Suppressor macrophage treated with lipopolysaccharide for 1 hour (primary cell): ENCODE results near the gene SKP2.
"Not testable (repeated sequence)": the region's sequence is repeated elsewhere in the genome, so short reads cannot be mapped to it uniquely, and the experiment has no call there.

ENCODE experiments used
- DNase-seq, 3 donors: peaks; one replicate each; pipeline ENCODE4 v3.0.0-alpha.2; 2020 to 2022

Gene SKP2

DNA sequence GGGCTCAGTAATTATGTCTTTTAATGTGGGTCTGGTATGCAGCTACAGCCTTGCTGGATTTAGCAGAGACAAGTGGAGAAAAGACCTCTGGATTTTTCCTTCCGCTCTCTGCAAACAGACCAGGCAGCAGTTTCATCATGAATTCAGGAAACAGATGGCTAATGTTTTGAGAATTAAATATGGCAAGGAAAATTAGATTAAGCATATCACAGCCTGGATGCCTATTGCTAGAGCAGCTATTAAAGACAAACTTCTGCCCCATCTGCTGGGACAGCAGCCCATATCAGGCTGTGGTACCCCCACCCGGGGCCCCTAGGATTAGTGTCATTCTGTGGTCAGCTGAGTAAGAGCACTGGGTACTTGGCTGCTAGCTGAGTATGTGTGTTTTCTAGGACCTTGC lies 6.2 kb downstream of the SKP2 start:
- DNase-seq = no peak

DNA sequence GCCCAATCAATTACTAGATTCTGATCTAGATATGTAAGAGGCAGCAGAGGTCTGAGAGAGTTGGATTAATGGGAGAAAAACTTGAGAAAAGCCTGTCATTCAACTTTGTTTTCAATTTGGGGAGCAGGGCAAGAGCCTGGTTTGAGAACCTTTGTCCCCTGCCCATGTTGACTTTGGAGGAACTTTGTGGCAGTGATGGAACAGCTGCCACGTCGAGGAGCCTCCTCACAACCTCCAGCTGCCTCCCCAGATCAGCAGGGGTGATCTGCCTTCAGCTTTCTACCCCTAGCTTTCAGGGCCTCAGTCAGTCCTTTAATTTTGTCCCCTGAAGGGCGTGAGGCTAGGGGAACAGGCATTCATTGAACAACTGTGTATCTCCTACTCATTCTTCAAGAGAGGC lies 8.7 kb downstream of the SKP2 start:
- DNase-seq = no peak

DNA sequence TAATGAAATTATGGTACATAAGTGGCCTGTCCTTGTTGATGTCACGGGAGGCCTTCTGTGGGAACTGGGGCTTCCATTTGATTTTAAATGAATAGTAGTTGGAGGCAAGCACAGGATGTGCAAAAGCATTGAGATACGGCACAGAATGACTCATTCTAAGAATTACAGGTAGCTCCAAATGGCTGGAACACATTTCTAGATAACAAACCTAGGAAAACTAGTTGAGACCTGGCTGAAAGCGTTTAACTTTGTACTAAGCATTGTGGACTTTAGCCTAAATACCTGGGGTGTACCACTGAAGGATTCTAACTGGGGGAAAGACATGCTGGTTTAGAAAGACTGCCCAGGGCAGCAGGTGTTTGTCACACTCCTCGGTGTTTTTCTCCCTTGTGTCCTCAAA lies 9.4 kb downstream of the SKP2 start:
- DNase-seq = no peak

DNA sequence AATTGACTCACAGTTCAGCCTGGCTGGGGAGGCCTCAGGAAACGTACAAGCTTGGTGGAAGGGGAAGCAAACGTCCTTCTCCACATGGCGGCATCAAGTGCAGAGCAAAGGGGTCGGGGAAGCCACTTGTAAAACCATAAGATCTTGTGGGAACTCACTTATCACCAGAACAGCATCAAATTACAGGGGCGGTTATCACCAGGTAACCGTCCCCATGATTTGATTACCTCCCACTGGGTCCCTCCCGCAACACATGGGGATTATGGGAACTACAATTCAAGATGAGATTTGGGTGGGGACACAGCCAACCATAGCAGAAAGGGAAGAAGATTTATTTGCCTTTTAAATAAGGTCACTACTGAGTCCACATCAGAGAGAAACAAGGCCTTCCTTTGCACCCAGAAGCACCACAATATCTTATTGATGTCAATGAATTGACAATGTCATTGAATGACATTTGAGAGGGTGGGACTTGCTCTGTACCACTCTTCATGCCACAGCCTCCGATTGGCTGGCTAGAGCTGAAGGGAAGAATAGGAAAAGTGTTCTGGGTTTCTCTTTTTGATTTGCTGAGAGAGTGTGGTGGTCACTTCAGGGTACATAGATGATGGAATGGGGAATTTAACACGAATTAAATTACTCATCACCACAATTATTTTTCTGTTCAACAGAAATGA lies 11.0 kb downstream of the SKP2 start:
- no peak for DNase-seq

DNA sequence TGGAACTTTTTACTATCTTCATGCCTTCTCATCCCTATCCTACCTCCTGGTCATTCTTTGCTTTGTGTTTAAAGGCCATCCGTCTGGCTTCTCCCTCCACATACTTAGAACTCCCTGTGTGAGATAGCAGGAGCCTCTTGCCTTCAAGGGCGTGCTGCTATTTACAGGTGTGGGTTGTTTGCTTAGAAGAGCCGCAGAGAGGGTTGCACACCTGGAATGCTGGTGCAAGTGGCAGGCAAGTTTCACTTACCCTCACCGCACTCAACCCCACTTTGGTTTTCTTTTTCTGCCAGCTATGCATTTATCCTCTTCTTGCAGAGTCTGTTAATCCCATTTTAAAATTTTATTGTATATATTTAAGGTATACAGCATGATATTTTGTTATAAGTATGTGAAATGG lies 12.6 kb downstream of the SKP2 start:
- no peak for DNase-seq

DNA sequence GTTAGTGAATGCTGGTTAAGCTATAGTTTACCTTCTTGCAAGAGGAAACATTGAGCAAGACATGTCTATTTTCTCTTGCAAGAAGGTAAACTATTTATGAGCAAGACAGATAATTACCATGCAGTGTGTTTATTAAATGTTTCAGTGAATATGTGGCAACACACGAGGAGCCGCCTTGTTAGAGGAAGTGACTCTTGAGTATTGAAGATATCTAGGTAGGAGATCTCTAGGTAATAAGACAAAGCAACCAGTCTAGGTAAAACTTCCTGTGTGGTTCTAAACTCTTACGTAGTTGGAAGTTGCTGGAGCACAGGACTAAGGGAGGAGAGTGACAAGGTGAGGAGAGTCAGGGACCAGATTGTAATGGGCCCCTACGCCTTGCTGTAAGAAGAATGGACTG lies 16.8 kb downstream of the SKP2 start:
- DNase-seq = no peak

DNA sequence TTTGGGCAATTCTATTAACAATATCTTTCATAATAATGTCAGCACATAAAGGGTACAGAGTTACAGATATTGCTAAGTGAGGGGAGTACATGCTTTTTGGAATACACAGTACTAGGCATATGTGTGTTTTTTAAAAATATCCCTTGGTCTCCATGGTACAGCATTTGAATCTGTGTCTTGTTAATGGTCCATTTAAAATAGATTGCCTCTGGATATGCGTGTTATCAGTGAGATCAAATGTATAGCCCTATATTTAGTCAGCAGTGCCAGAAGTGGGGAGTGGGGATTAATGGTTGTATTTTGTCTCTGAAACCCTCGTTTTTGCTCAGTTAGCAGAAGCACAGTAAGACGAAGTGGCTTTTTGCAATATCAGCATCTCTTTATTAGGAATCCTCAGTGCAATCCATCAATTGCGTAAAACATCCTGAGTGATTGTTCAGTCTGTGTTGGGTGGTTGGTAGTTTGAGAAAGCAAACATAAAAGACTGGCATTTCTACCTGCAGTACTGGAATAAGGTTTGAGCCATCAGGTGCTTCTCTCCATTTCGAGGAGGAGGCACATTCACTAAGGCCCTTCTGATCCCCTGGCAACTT lies 19.0 kb downstream of the SKP2 start:
- no peak for DNase-seq

DNA sequence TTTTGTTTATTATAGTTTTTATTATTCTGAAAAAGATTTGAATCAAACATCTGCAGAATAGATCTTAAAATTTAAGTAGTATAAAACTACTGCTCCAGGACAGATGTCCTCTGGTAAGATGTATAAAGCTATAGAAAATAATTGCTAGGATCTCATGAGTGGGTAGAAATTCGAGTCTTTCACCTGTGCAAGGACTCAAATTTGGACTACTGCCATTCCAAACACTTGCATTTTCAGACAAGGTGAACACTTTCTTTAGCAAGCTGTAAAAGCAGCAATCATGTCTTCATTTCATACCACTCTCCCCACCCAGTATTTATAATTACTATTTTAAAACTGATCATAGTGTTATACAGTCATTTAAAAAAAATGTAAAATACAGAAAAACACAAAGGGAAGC lies 20.7 kb downstream of the SKP2 start:
- DNase-seq = no peak

DNA sequence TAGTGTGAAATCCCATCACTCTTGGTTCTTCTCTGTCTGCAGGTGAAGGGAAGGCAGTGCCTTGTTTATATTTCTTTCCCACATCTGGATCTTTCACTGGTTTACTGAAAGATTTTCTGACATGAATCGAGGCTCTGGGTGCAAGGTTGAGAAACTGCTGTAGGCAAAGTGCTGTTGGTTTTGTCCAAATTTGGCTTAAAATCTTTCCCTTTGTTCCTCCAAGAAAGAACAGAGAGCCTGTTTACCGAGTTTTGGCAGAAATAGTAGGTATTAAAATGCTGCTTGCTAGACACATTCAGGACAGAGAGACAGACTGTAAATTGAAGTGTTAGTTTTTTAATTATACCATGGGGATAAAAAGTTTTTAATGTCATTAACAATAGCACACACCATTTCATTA lies 21.5 kb downstream of the SKP2 start:
- DNase-seq = no peak

DNA sequence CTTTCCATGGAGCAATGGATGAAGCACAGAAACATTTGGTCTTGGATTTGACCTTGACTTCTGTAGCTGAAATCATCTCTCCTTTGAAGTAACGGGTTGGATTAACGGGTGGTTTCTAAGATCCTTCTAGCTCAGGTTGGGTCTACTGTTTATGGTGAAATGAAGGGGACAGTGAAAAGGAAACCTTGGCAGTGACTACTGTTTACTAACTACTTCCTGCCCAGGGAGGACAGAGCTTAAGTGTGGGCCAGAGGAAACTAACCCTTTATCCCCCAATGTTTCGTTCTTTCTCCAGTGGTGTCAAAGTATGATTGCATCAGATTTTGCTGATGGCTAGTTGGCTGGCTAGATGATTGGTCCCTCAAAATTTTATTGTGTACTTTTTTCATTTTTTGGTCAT lies 22.2 kb downstream of the SKP2 start:
- DNase-seq = no peak

DNA sequence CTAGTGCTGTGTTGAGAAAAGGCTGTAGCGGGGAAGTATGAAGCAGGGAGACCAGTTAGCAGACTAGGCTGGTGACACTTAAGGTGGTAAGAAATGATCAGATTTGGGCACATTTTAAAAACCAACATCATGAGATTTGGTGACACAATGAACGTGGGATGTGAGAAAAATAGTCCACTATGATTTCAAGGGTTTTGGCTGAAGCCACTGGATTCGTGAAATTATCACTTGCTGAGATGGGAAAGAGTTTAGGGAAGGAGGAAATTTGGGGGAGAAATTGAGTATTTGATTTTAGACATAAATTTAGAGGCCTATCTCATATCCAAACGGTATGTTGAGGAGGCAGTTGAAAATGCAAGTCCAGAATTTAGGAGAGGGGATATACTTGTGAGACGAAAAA lies 23.1 kb downstream of the SKP2 start:
- DNase-seq = no peak

DNA sequence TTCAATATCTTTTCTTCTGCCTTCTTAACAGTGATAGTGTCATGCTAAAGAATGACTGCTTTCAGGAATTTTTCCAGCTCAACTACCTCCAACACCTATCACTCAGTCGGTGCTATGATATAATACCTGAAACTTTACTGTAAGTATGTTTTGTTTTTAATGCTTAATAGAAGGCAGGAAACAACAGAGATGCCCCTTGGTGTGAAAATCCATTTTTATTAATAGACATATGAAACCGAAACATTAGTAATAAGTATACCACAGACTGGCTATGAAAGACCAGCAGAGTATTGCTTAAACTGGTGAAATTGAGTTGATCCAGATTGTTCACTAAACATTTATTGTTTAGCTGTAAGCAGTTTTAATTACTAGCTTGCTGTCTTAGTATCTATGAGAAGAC lies 25.2 kb downstream of the SKP2 start:
- no peak for DNase-seq

DNA sequence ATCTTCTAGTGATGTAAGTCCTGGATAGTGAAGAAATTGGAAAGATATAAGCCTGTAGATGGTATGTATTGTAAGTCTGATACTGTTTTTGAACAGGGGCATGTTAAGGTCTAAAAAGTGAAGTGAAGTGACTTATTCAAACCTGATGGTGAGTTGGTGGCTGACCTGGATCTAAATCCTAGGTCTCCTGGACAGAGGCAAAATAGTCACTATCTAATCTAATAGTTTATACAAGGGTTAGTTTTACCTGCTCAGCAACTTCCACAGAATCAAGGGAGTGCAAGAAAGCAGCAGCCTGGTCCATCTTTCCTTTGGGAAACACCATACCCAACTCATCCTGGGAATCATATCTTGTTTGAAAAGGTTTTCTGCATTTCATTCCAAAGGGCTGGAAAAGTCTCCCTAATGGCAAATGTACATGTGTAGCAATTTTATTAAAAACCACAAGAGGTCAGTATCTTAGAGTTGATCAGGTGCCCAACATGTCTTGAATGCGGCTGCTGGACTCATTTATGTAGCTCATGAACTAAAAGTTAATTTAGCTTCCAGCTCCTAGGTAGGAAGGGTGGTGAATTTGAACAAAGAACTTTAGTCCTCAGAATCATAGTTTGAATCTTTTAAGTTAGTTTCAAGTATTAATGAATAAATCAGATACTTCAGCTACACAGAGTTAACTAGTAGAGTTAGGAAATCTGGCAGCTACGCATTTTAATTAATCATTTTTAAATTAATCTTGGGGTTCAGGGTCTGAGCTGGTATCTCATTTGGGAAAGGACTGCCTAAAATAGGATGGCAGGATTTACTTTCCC lies 26.0 kb downstream of the SKP2 start:
- DNase-seq = peak; percentile 31 to 51 (median 49)

DNA sequence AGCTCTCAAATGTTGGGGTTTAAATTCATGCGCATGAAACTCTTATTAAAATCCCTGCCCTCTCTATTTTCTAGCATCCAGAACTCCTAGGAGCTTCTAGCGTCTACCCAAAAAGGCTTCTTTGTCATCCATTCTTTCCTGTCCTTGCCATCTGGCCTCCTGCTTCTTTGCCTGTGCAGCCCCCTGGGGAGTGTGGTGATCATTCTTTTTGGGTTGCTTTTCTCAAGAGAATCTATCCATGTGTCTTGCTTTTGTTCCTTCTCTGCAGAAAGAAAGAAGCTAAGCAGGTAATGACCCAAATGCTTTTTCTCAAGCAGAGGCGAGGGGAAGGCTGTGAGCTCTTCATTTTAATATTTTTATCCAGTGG lies 26.6 kb downstream of the SKP2 start:
- no peak for DNase-seq

DNA sequence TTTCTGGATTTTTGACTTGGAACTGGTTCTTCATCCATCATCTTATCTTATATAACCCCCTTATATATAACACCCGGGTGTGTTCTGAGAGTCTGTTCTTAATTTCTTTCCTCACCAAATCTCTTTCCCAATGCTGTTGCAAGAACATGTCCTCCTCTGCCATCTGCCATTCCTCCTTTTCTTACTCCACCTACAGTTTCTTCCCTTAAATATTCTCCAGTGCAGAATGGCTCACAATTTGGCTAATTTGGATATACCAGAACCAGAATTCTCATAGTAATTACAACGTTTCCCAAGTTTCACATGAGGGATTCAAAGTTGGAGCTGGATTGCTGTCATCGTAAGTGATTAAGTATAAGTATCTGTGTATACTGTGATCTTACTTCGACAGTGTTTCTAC lies 28.0 kb downstream of the SKP2 start:
- DNase-seq = no peak

DNA sequence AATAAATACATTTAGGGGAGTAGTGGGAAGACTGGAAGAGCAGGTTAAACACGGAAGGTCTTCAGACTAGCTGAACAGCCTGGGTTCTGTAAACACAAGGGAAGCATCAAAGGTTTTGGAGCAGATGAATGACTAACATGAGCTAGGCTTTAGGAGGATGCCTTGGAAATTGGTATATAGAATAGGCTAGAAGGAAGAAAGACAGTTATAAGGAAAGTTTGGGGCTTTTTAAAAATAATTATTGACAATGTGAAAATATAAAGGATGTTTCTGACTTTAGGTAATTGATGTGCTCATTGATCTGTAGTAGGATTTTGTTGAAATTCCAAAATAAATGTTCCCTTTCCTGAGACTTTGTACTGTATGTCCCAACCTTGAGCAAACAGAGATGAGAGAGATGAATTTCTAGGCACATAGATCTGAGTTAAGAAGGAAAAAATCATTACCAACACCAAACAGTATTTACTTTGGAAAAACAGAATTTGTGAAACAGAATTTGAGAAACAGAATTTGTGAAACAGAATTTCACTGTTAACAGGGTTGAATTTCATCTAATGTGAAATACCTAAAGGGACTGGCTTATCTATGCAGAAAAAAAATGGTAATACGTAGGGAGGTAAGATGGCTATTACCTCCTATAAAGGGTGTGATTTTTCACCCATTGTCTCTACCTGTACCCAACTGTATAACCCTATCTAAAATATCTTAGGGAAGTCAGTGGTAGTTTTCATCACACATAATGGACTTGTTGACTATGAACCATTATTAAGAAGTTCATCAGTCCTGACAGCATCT lies 28.8 kb downstream of the SKP2 start:
- no peak for DNase-seq

DNA sequence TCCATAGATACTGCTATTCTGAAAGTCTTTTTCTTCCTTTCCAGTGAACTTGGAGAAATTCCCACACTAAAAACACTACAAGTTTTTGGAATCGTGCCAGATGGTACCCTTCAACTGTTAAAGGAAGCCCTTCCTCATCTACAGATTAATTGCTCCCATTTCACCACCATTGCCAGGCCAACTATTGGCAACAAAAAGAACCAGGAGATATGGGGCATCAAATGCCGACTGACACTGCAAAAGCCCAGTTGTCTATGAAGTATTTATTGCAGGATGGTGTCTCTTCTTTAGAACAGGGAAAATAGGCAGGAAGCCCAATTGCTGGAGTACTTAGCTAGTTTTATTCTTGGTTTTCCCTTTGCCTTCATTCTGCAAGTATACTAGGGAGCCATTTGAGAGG lies 29.9 kb downstream of the SKP2 start:
- DNase-seq = no peak

DNA sequence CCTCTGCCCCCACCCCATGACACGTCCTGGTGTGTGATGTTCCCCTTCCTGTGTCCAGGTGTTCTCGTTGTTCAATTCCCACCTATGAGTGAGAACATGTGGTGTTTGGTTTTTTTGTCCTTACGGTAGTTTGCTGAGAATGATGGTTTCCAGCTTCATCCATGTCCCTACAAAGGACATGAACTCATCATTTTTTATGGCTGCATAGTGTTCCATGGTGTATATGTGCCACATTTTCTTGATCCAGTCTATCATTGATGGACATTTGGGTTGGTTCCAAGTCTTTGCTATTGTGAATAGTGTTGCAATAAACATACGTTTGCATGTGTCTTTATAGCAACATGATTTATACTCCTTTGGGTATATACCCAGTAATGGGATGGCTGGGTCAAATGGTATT lies 32.5 kb downstream of the SKP2 start:
- DNase-seq = not testable (repeated sequence)

DNA sequence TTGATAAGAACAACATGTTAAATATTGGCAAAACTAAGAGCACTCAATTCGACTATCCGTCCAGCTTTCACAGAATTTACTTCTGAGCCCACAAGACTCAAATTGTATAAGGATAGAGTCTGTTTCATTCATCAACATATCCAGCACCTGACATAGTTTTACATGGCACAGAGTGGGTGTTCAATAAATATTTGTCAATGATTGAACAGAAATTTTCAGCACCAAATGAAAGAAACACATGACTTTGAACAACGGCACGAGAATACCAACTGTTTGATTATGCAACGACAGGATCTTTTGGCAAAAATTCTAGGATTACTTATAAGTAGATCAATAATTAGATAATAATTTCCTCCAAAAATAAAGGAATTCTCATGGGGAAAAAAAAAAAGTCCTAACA lies 41.8 kb downstream of the SKP2 start:
- DNase-seq = no peak

DNA sequence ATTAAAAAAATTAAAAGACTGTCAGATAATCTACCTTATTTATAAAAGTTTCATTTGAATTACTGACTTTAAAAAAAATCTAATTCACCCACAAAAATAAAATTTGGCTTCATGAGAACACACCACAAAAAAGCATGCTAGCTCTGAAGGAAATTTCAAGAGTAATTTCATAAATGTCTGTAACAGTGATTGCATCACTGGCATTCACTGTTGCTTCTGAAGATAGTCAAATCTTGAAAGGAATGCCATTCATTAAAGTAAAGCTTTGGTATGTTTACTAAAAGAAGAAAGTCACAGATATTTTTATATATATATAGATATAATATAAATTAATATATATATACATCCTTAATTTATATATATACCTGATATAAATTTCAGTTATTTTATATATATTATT lies 46.4 kb downstream of the SKP2 start:
- DNase-seq = no peak

DNA sequence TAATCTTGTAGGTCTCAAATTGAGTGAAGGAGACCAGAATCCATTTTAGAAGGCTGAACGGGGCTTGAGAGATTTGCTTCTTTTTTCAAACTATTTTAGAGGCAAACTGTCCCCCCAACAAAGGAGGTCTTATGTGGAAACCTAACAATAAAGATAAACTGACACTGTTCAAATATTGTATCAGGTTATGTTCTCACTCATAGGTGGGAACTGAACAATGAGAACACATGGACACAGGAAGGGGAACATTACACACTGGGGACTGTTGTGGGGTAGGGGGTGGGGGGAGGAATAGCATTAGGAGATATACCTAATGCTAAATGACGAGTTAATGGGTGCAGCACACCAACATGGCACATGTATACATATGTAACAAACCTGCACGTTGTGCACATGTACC lies 46.9 kb downstream of the SKP2 start:
- not testable (repeated sequence) for DNase-seq

DNA sequence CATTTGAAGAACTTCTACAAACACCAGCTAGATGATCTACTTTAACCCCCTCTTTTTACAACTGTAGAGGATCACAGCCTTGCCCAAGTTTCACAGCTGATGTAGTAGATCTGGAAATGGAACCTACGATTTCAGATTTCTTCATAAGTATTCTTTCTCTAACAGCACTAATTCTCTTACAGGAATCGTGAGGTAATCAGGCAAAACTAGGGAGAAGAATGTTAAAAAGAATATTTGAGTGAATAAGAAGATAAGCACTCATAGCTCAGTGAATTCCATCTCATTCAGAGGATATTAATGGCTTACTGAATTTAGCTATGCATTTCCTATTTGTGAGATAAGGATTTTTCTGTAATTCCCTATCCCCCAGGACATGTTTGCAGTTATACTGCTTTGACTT lies 47.7 kb downstream of the SKP2 start:
- DNase-seq = no peak

DNA sequence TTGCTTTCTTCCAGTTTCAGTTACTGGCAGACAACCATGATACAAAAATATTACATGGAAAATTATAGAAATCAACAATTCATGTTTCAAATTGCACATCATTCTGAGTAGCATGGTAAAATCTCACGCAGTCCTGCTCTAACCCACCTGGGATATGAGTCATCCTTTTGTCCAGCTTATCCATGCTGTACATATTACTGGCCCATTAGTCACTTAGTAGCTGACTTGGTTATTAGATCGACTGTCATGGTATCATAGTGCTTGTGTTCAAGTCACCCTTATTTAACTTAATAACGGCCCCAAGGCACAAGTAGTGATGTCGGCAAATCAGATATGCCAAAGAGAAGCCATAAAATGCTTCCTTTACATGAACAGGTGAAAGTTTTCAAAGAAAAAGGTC lies 48.6 kb downstream of the SKP2 start:
- DNase-seq = no peak

DNA sequence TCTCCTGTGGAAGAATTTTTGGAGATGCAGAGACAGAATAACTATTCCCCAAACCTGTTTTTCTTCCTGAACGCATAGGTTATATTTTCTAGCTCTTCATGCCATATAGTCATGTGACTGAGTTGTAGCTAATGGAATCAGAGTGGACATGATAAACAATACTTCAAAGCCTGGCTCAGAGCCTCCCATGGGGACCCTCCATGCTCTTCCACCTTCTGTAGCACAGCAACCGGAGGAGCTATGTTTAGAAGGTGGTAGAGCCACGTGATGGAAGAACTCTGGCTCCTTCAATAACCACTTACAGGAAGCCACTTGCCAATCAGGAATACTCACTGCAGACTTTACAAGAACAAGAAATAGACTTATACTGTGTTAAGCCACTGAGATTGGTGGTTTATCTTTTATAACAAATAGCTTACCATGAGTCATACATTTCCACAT lies 50.6 kb downstream of the SKP2 start:
- no peak for DNase-seq
